ENCODE measurements around the gene ABCA3.

DNA sequence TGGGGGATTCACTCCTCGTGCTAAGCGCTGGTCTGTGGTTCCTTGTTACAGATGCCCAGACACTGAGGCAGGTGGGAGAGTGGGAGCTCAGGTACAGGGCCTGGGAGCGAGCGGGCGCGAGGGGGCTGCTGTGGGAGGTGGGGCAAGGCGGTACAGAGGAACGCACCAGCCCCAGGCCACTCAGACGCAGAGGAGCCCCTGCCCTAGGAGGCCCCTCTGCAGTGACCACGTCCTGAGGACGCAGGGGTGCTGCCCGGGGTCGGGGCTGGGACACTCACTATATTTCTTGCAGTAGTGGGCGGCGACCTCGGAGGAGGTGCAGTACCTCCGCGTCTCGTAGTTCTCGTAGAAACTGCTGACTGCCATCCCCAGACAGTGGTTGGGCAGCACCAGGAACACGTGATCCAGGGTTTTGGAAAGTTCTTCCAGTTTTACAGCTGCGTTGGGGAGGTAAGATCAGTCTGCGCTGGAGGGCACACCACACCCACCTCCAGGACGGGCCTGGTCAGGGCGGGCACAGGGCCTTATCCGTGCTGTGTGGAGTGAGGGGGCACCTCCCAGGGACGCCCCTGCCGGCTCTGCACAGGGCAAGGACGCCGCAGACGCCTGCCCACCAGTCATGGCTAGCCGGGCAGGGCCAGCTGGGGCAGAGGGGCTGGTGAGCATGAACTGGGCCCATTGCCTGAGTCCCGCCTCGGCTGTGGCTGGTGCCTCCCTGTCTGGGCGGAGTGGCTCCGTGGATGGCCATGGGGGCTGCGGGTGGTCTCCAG lies 56.3 kb downstream of the ABCA3 start:
- no peak for TF ChIP-seq POLR2A (IDR thresholded peaks at IDR 0.05)
- no peak for TF ChIP-seq POLR2AphosphoS5 (IDR thresholded peaks at IDR 0.05)
- TF ChIP-seq, protein P1, sequence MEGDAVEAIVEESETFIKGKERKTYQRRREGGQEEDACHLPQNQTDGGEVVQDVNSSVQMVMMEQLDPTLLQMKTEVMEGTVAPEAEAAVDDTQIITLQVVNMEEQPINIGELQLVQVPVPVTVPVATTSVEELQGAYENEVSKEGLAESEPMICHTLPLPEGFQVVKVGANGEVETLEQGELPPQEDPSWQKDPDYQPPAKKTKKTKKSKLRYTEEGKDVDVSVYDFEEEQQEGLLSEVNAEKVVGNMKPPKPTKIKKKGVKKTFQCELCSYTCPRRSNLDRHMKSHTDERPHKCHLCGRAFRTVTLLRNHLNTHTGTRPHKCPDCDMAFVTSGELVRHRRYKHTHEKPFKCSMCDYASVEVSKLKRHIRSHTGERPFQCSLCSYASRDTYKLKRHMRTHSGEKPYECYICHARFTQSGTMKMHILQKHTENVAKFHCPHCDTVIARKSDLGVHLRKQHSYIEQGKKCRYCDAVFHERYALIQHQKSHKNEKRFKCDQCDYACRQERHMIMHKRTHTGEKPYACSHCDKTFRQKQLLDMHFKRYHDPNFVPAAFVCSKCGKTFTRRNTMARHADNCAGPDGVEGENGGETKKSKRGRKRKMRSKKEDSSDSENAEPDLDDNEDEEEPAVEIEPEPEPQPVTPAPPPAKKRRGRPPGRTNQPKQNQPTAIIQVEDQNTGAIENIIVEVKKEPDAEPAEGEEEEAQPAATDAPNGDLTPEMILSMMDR (IDR thresholded peaks at IDR 0.05) = no peak

Measured in upper lobe of left lung (tissue), 4 donors.